ENCODE data around the gene EOLA1.
"Not testable (repeated sequence)": the region's sequence is repeated elsewhere in the genome, so short reads cannot be mapped to it uniquely, and the experiment has no call there.

Gene EOLA1

GRCh38 chrX:149590993-149591392 lies 50.2 kb downstream of the EOLA1 start:
- not testable (repeated sequence) for H3K4me3 Mint-ChIP-seq; H3K27ac Mint-ChIP-seq; H3K36me3 Mint-ChIP-seq (ENCODE audit: low read depth); H3K27me3 Mint-ChIP-seq; H3K4me1 Mint-ChIP-seq (ENCODE audit: low read depth); H3K9me3 Mint-ChIP-seq

- H3K9me3 Mint-ChIP-seq; H3K4me1 Mint-ChIP-seq (ENCODE audit: low read depth); H3K27ac Mint-ChIP-seq; H3K4me3 Mint-ChIP-seq; H3K27me3 Mint-ChIP-seq; H3K36me3 Mint-ChIP-seq (ENCODE audit: low read depth): not testable (repeated sequence)
Measured at GRCh38 chrX:149595214-149595613, 54.4 kb downstream of the EOLA1 start, which contains the start of gene HSFX2. Gene HSFX2, minus strand, starts transcription at chrX:149595314. Its CDS starts 614 bp downstream, at chrX:149594700.

GRCh38 chrX:149595943-149596342 lies 55.1 kb downstream of the EOLA1 start:
- not testable (repeated sequence) for H3K9me3 Mint-ChIP-seq; H3K27me3 Mint-ChIP-seq; H3K27ac Mint-ChIP-seq; H3K36me3 Mint-ChIP-seq (ENCODE audit: low read depth); H3K4me1 Mint-ChIP-seq (ENCODE audit: low read depth); H3K4me3 Mint-ChIP-seq

All from stimulated activated naive CD8-positive, alpha-beta T cell treated with anti-CD3 and anti-CD28 coated beads, Interleukin-15, Interleukin-2, amounts not matched to agents 100 ng/mL and 50 ng/mL, for 24 hours (primary cell).